H9 (cell line): ENCODE measurements around the gene ARF4. TPM values are rescaled to one million over a fixed set of nuclear protein-coding genes. Genes with fewer than 3 reads are reported as not detected.

Experiments
- DNase-seq: peaks from one replicate; pipeline ENCODE4 v3.0.0-alpha.2; 2017
- H2AFZ ChIP-seq: one replicate; pipeline ENCODE4 v1.6.1; 2013; ENCODE audit warnings: mild to moderate bottlenecking, low read length, control low read depth, moderate library complexity
- H2AK5ac ChIP-seq: 2 replicates; pipeline ENCODE4 v1.6.1; 2013; ENCODE audit warnings: low read length, control low read depth, mixed read lengths; ENCODE audit not compliant: insufficient read length
- H2BK120ac ChIP-seq: one replicate; pipeline ENCODE4 v1.6.1; 2013; ENCODE audit warnings: low read depth, mild to moderate bottlenecking, low read length, control low read depth, inconsistent platforms; ENCODE audit not compliant: poor library complexity, severe bottlenecking
- H2BK12ac ChIP-seq: 2 replicates; pipeline ENCODE4 v1.6.1; 2013; ENCODE audit warnings: low read length, control low read depth, mixed read lengths, low read depth; ENCODE audit not compliant: insufficient read length
- H2BK15ac ChIP-seq: 2 replicates; pipeline ENCODE4 v1.6.1; 2013; ENCODE audit warnings: low read depth, low read length, control low read depth
- H2BK20ac ChIP-seq: one replicate; pipeline ENCODE4 v1.6.1; 2013; ENCODE audit warnings: low read depth, mild to moderate bottlenecking, low read length, control low read depth, inconsistent platforms; ENCODE audit not compliant: poor library complexity, severe bottlenecking
- H2BK5ac ChIP-seq: 2 replicates; pipeline ENCODE4 v1.6.1; 2013; ENCODE audit warnings: low read length, control low read depth, mixed read lengths; ENCODE audit not compliant: insufficient read length
- H3K14ac ChIP-seq: 2 replicates; pipeline ENCODE4 v1.6.1; 2013; ENCODE audit warnings: low read length, control low read depth; ENCODE audit not compliant: insufficient read depth
- H3K18ac ChIP-seq: 2 replicates; pipeline ENCODE4 v1.6.1; 2013; ENCODE audit warnings: low read depth, mild to moderate bottlenecking, mixed read lengths, low read length, control low read depth; ENCODE audit not compliant: insufficient read length
- H3K23ac ChIP-seq: 2 replicates; pipeline ENCODE4 v1.6.1; 2013; ENCODE audit warnings: low read length, control low read depth, mixed read lengths, low read depth; ENCODE audit not compliant: insufficient read length
- H3K23me2 ChIP-seq: 2 replicates; pipeline ENCODE4 v1.6.1; 2013; ENCODE audit warnings: low read depth, mild to moderate bottlenecking, mixed read lengths, low read length, control low read depth; ENCODE audit not compliant: insufficient read length, poor library complexity, severe bottlenecking
- H3K27ac ChIP-seq: 2 replicates; pipeline ENCODE4 v1.5.1; 2013; ENCODE audit warnings: low read length, control low read depth, mixed read lengths, low read depth; ENCODE audit not compliant: insufficient read length
- H3K27me3 ChIP-seq: 2 replicates; pipeline ENCODE4 v1.6.1; 2013; ENCODE audit warnings: low read length, control low read depth, inconsistent platforms; ENCODE audit not compliant: insufficient read depth
- H3K4ac ChIP-seq: 2 replicates; pipeline ENCODE4 v1.6.1; 2013; ENCODE audit warnings: low read depth, mild to moderate bottlenecking, control low read depth, inconsistent platforms, low read length, moderate library complexity
- H3K4me1 ChIP-seq: 2 replicates; pipeline ENCODE4 v1.6.1; 2013; ENCODE audit warnings: low read length, control low read depth, inconsistent platforms; ENCODE audit not compliant: insufficient read depth
- H3K4me2 ChIP-seq: 2 replicates; pipeline ENCODE4 v1.6.1; 2013; ENCODE audit warnings: low read length, control low read depth, mixed read lengths; ENCODE audit not compliant: insufficient read length, insufficient read depth
- H3K56ac ChIP-seq: 2 replicates; pipeline ENCODE4 v1.6.1; 2013; ENCODE audit warnings: low read depth, mild to moderate bottlenecking, mixed read lengths, low read length, control low read depth; ENCODE audit not compliant: insufficient read length
- H3K79me1 ChIP-seq: 2 replicates; pipeline ENCODE4 v1.6.1; 2013; ENCODE audit warnings: low read depth, mild to moderate bottlenecking, moderate library complexity, low read length, control low read depth, inconsistent platforms; ENCODE audit not compliant: insufficient read depth, poor library complexity, severe bottlenecking
- H3K79me2 ChIP-seq: 2 replicates; pipeline ENCODE4 v1.6.1; 2013; ENCODE audit warnings: low read length, control low read depth, inconsistent platforms; ENCODE audit not compliant: insufficient read depth
- H3K9ac ChIP-seq: 2 replicates; pipeline ENCODE4 v1.6.1; 2013; ENCODE audit warnings: low read length, control low read depth, mixed read lengths; ENCODE audit not compliant: insufficient read length; ENCODE audit errors: extremely low read depth
- H3K9me3 ChIP-seq: one replicate; pipeline ENCODE4 v1.6.1; 2013; ENCODE audit warnings: low read depth, low read length, inconsistent platforms; ENCODE audit not compliant: control insufficient read depth
- H3T11ph ChIP-seq: one replicate; pipeline ENCODE4 v1.6.1; 2013; ENCODE audit warnings: mild to moderate bottlenecking, low read length, control low read depth, inconsistent platforms
- H4K20me1 ChIP-seq: one replicate; pipeline ENCODE4 v1.6.1; 2013; ENCODE audit not compliant: control insufficient read depth, insufficient read length, insufficient read depth
- H4K5ac ChIP-seq: 2 replicates; pipeline ENCODE4 v1.6.1; 2013; ENCODE audit warnings: low read depth, mild to moderate bottlenecking, mixed read lengths, low read length, control low read depth; ENCODE audit not compliant: insufficient read length
- H4K8ac ChIP-seq: replicated peaks from 2 replicates; pipeline ENCODE4 v1.6.1; 2013; ENCODE audit warnings: low read length, control low read depth, mixed read lengths, low read depth; ENCODE audit not compliant: insufficient read length
- H4K91ac ChIP-seq: 2 replicates; pipeline ENCODE4 v1.6.1; 2013; ENCODE audit warnings: low read depth, mild to moderate bottlenecking, moderate library complexity, mixed read lengths, low read length, control low read depth; ENCODE audit not compliant: insufficient read length
- H3K27ac Mint-ChIP-seq, 3 experiments: 2 replicates in 2 of 3; 3 replicates in 1 of 3; pipeline ENCODE4 v1.8.0; 2020 to 2021; ENCODE audit warnings: mixed read lengths in 3 of 3, mild to moderate bottlenecking in 1 of 3, moderate library complexity in 1 of 3
- H3K27me3 Mint-ChIP-seq: 2 replicates; pipeline ENCODE4 v1.8.0; 2021; ENCODE audit warnings: low read depth, mild to moderate bottlenecking, moderate library complexity, mixed read lengths
- H3K36me3 Mint-ChIP-seq, 3 experiments: 2 replicates in 2 of 3; 3 replicates in 1 of 3; pipeline ENCODE4 v1.8.0; 2020 to 2021; ENCODE audit warnings: low read depth in 3 of 3, mixed read lengths in 3 of 3; ENCODE audit not compliant: insufficient read depth in 1 of 3
- H3K4me1 Mint-ChIP-seq, 2 experiments: 2 replicates each; pipeline ENCODE4 v1.8.0; 2020; ENCODE audit warnings: mixed read lengths in 2 of 2
- H3K4me3 Mint-ChIP-seq, 2 experiments: 2 replicates in 1 of 2; 3 replicates in 1 of 2; pipeline ENCODE4 v1.8.0; 2020 to 2021; ENCODE audit warnings: mild to moderate bottlenecking in 2 of 2, mixed read lengths in 2 of 2, moderate library complexity in 1 of 2
- H3K9me3 Mint-ChIP-seq, 2 experiments: 2 replicates in 1 of 2; 3 replicates in 1 of 2; pipeline ENCODE4 v1.8.0; 2020; ENCODE audit warnings: mild to moderate bottlenecking in 2 of 2, mixed read lengths in 2 of 2, moderate library complexity in 1 of 2
- WGBS: extraction: QIAGEN DNeasy Blood & Tissue Kit; methylation state at CpG from one replicate; pipeline ENCODE4 v1.1.7; 2013; ENCODE audit warnings: missing lambda C conversion rate, low lambda C conversion rate, mixed read lengths; ENCODE audit not compliant: insufficient read length; ENCODE audit errors: extremely low coverage; 5-methylcytosine and 5-hydroxymethylcytosine counted together
- total RNA-seq: library from RNA; stranded (reverse); gene quantifications from 2 replicates; pipeline ENCODE4 v1.2.1, GENCODE V29; 2021
- TF ChIP-seq, protein P1 (sequence below): fragments of 200-600 bp; sonication (generic); conservative IDR thresholded peaks from 3 replicates; pipeline ENCODE4 v1.8.0; 2021; ENCODE audit warnings: antibody characterized with exemption, mild to moderate bottlenecking

ARF4 gene
- total RNA-seq, 1 experiment from 2014 or later: 160 TPM

DNA sequence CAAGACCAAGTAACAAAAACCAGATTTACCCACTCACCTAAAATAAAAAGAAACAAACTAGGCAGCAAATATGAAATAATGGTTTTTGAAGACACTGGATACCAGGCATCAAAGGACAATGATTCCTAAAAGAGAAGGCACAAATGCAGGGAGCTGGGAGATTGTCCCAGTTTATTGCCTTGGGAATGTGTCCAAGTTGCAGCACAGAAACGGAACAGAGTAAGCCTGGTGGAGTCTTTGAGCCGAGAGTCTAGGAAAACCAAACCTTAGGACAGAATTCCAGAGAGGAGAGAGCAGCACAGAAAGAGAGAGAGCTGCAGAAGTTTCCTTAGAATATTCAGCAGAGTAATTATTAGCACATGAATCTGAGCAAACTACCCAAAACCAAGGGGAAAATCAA lies 7.8 kb upstream of the ARF4 start:
- WGBS: no CpG with 5 or more reads among the region's 2 CpGs
- H3K27me3 ChIP-seq: no peaks in the 10 kb centered on the region
- no peak overlapping the region for H3K27ac Mint-ChIP-seq
- no peaks in the 10 kb centered on the region for H3K4me1 ChIP-seq
- peaks cover 5 to 29% (median 25%) of the 10 kb centered on the region in 3 experiments; a peak in 6 of 7 replicates for H3K36me3 Mint-ChIP-seq
- H2BK20ac ChIP-seq: no peak overlapping the region
- no peak overlapping the region for H4K8ac ChIP-seq
- H3K14ac ChIP-seq: no peak overlapping the region
- no peaks in the 10 kb centered on the region for H3K4me1 Mint-ChIP-seq
- H3K4me3 Mint-ChIP-seq: no peak overlapping the region
- no peak overlapping the region for H2BK15ac ChIP-seq
- no peak overlapping the region for H3K23ac ChIP-seq
- H2BK120ac ChIP-seq: no peak overlapping the region
- no peaks in the 10 kb centered on the region for H3K79me1 ChIP-seq
- H3K23me2 ChIP-seq: no peaks in the 10 kb centered on the region
- H3K9me3 ChIP-seq: no peaks in the 10 kb centered on the region
- no peak overlapping the region for H3K4me2 ChIP-seq
- TF ChIP-seq, protein P1, sequence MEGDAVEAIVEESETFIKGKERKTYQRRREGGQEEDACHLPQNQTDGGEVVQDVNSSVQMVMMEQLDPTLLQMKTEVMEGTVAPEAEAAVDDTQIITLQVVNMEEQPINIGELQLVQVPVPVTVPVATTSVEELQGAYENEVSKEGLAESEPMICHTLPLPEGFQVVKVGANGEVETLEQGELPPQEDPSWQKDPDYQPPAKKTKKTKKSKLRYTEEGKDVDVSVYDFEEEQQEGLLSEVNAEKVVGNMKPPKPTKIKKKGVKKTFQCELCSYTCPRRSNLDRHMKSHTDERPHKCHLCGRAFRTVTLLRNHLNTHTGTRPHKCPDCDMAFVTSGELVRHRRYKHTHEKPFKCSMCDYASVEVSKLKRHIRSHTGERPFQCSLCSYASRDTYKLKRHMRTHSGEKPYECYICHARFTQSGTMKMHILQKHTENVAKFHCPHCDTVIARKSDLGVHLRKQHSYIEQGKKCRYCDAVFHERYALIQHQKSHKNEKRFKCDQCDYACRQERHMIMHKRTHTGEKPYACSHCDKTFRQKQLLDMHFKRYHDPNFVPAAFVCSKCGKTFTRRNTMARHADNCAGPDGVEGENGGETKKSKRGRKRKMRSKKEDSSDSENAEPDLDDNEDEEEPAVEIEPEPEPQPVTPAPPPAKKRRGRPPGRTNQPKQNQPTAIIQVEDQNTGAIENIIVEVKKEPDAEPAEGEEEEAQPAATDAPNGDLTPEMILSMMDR: no peak
- H3K56ac ChIP-seq: no peak overlapping the region
- no peaks in the 10 kb centered on the region for H4K20me1 ChIP-seq
- H3T11ph ChIP-seq: no peak overlapping the region
- no peak for DNase-seq
- no peak overlapping the region for H2AK5ac ChIP-seq
- no peak overlapping the region for H3K27ac ChIP-seq
- peaks cover 2% of the 10 kb centered on the region; the same call in 1 of the 2 replicates for H3K27me3 Mint-ChIP-seq
- H3K9me3 Mint-ChIP-seq: peaks cover 17 to 27% of the 10 kb centered on the region in 2 experiments
- H2BK12ac ChIP-seq: no peak overlapping the region
- H2AFZ ChIP-seq: no peak overlapping the region
- no peak overlapping the region for H3K18ac ChIP-seq
- H3K9ac ChIP-seq: no peak overlapping the region
- H4K91ac ChIP-seq: no peak overlapping the region
- H3K79me2 ChIP-seq: no peaks in the 10 kb centered on the region
- H2BK5ac ChIP-seq: no peak overlapping the region
- H4K5ac ChIP-seq: no peak overlapping the region
- H3K4ac ChIP-seq: no peak overlapping the region
